LNCaP clone FGC (cell line): ENCODE measurements around the gene LRRC1.

Experiments
- DNase-seq: peaks from one replicate; pipeline ENCODE4 v3.0.0-alpha.2; 2011; ENCODE audit warnings: low read depth
- H3K4me3 ChIP-seq: 2 replicates; pipeline ENCODE4 v1.5.1; 2011; ENCODE audit warnings: mild to moderate bottlenecking, low read depth, low read length, control low read depth
- CTCF ChIP-seq: IDR thresholded peaks from 2 replicates; pipeline ENCODE4 v1.5.1; 2012; ENCODE audit warnings: mild to moderate bottlenecking; ENCODE audit not compliant: control insufficient read depth, insufficient read depth; ENCODE audit errors: extremely low read depth

The LRRC1 gene

GRCh38 chr6:53796791-53797190 is 2.0 kb downstream of the LRRC1 start:
- H3K4me3 ChIP-seq = peak overlapping the region; percentile 82
- no peak for DNase-seq
- TF ChIP-seq CTCF = no peak

- H3K4me3 ChIP-seq = no peak overlapping the region
- no peak for TF ChIP-seq CTCF
- no peak for DNase-seq
Observed at GRCh38 chr6:53797304-53797703, 2.5 kb downstream of the LRRC1 start.

- H3K4me3 ChIP-seq = no peak overlapping the region
Observed at GRCh38 chr6:53799340-53799739, 4.5 kb downstream of the LRRC1 start.

GRCh38 chr6:53801022-53801421 is 6.2 kb downstream of the LRRC1 start:
- no peak for DNase-seq
- no peak for TF ChIP-seq CTCF
- H3K4me3 ChIP-seq = no peak overlapping the region

More at GRCh38 chr6:53799340-53799739, 4.5 kb downstream of the LRRC1 start:
- no peak for DNase-seq
- no peak for TF ChIP-seq CTCF

GRCh38 chr6:53802582-53802981 is 7.8 kb downstream of the LRRC1 start:
- no peak for DNase-seq
- TF ChIP-seq CTCF = no peak
- H3K4me3 ChIP-seq = no peak overlapping the region

GRCh38 chr6:53803081-53803860 is 8.5 kb downstream of the LRRC1 start:
- DNase-seq = no peak
- TF ChIP-seq CTCF = no peak
- H3K4me3 ChIP-seq = no peak overlapping the region

- TF ChIP-seq CTCF = no peak
- DNase-seq = no peak
- H3K4me3 ChIP-seq = no peak overlapping the region
Observed at GRCh38 chr6:53805016-53805415, 10.2 kb downstream of the LRRC1 start.
